ENCODE measurements around the gene TMEM135.

- TF ChIP-seq YY1 (IDR thresholded peaks at IDR 0.05; ENCODE audit: insufficient read depth, insufficient read length) (no peak), ZNF274 (IDR thresholded peaks at IDR 0.05; ENCODE audit: low read depth, low read length) (no peak)
Observed at GRCh38 chr11:87263264-87263838, 225.6 kb downstream of the TMEM135 start.

All from NT2/D1 (cell line).